ENCODE data around the gene KIF4B.
"Not testable (repeated sequence)": the region's sequence is repeated elsewhere in the genome, so short reads cannot be mapped to it uniquely, and the experiment has no call there.

The KIF4B gene

DNA sequence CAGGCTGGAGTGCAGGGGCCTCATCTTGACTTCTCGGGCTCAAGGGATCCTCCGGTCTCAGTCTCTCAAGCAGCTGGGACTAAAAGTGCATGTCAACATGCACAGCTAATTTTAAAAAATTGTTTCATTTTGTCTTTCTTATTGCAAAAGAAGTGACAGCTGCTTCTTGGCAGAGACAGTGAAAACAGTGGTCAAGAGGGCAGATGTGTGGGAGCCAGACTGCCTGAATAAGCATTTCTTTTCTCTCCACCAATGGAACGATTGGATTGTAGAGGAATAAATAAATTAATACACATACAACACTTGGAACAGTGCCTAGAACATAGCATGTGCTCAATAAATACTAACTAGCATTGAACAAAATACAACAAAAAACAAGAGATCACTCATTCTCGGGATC lies 27.4 kb upstream of the KIF4B start:
- in situ Hi-C loops (cut with HindIII; ENCODE audit: low sequenced_read_pairs), result no loop called here
- DNase-seq (ENCODE audit: low read depth, low spot score), result no peak
- no peak overlapping the region for H3K4me3 ChIP-seq (ENCODE audit: low read depth, low read length)
- TF ChIP-seq, protein P1, sequence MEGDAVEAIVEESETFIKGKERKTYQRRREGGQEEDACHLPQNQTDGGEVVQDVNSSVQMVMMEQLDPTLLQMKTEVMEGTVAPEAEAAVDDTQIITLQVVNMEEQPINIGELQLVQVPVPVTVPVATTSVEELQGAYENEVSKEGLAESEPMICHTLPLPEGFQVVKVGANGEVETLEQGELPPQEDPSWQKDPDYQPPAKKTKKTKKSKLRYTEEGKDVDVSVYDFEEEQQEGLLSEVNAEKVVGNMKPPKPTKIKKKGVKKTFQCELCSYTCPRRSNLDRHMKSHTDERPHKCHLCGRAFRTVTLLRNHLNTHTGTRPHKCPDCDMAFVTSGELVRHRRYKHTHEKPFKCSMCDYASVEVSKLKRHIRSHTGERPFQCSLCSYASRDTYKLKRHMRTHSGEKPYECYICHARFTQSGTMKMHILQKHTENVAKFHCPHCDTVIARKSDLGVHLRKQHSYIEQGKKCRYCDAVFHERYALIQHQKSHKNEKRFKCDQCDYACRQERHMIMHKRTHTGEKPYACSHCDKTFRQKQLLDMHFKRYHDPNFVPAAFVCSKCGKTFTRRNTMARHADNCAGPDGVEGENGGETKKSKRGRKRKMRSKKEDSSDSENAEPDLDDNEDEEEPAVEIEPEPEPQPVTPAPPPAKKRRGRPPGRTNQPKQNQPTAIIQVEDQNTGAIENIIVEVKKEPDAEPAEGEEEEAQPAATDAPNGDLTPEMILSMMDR (IDR thresholded peaks at IDR 0.05; ENCODE audit: low read depth, low read length), result no peak

- in situ Hi-C loops (cut with HindIII; ENCODE audit: low sequenced_read_pairs), result no loop called here
- TF ChIP-seq, protein P1 (IDR thresholded peaks at IDR 0.05; ENCODE audit: low read depth, low read length), result no peak
- H3K4me3 ChIP-seq (ENCODE audit: low read depth, low read length), result no peak overlapping the region
- DNase-seq (ENCODE audit: low read depth, low spot score), result no peak
These were observed 23.9 kb upstream of the KIF4B start for GRCh38 chr5:154989626-154990025.

- TF ChIP-seq, protein P1 (IDR thresholded peaks at IDR 0.05; ENCODE audit: low read depth, low read length), result no peak
- no peak for DNase-seq (ENCODE audit: low read depth, low spot score)
- in situ Hi-C loops (cut with HindIII; ENCODE audit: low sequenced_read_pairs), result no loop called here
- no peak overlapping the region for H3K4me3 ChIP-seq (ENCODE audit: low read depth, low read length)
These were observed 20.1 kb upstream of the KIF4B start for GRCh38 chr5:154993461-154993860.

GRCh38 chr5:154995679-154996078 lies 17.9 kb upstream of the KIF4B start:
- in situ Hi-C loops (cut with HindIII; ENCODE audit: low sequenced_read_pairs), result no loop called here
- TF ChIP-seq, protein P1 (IDR thresholded peaks at IDR 0.05; ENCODE audit: low read depth, low read length), result no peak
- DNase-seq (ENCODE audit: low read depth, low spot score), result no peak
- no peak overlapping the region for H3K4me3 ChIP-seq (ENCODE audit: low read depth, low read length)

DNA sequence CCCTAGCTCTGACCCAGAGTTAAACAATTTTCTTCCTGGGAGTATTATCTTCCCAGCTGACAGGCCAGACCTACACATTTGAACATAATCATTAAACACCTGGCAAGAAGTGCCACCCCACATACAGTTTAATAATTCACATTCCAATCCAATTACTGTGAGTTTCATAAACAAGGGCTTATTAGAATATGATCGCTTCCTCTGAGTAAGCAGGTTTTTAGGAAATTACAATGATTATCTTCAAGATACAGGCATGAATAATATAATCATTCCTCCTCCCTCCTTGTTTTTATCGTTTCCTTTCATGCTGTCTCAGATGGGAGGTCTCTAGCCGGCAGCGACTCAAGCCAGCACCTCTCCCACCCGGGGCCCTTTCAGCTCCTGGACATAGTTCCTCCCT lies 15.8 kb upstream of the KIF4B start:
- in situ Hi-C loops (cut with HindIII; ENCODE audit: low sequenced_read_pairs), result no loop called here
- TF ChIP-seq, protein P1 (IDR thresholded peaks at IDR 0.05; ENCODE audit: low read depth, low read length), result no peak
- no peak overlapping the region for H3K4me3 ChIP-seq (ENCODE audit: low read depth, low read length)
- DNase-seq (ENCODE audit: low read depth, low spot score), result no peak

- no peak for DNase-seq (ENCODE audit: low read depth, low spot score)
- TF ChIP-seq, protein P1 (IDR thresholded peaks at IDR 0.05; ENCODE audit: low read depth, low read length), result no peak
- in situ Hi-C loops (cut with HindIII; ENCODE audit: low sequenced_read_pairs), result no loop called here
- H3K4me3 ChIP-seq (ENCODE audit: low read depth, low read length), result no peak overlapping the region
These were observed 13.7 kb upstream of the KIF4B start for GRCh38 chr5:154999865-155000264.

DNA sequence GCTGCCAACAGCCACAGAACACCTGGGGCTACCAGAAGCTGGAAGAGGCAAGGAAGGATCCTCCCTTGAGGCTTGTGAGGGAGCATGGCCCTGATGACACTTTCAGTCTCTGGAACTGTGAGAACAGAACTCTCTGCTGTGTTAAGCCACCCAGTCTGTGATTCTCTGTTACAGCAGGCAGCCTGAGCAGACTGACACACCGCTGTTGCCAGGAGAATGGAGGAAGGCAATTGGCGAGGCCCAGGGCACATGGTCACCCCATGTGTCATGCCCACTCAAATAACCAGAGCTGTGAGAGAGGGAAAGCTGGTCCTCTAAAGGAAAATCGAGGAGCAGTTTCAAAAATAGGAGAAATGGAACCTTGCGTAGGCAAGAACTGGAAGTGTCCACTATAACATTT lies 12.0 kb upstream of the KIF4B start:
- TF ChIP-seq, protein P1 (IDR thresholded peaks at IDR 0.05; ENCODE audit: low read depth, low read length), result no peak
- in situ Hi-C loops (cut with HindIII; ENCODE audit: low sequenced_read_pairs), result no loop called here
- H3K4me3 ChIP-seq (ENCODE audit: low read depth, low read length), result no peak overlapping the region
- DNase-seq (ENCODE audit: low read depth, low spot score), result no peak

DNA sequence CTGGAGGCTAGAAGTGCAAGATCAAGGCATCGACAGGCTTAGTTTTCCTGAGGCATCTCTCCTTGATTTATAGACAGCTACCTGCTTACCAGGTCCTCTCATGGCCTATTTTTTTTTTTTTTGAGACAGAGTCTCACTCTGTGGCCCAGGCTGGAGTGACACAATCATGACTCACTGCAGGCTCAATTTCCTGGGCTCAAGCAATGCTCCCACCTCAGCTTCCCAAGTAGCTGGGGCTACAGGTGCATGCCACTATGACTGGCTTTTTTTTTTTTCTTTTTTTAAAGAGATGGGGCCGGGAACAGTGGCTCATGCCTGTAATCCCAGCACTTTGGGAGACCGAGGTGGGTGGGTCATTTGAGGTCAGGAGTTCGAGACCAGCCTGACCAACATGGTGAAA lies 10.8 kb upstream of the KIF4B start:
- DNase-seq (ENCODE audit: low read depth, low spot score); in situ Hi-C loops (cut with HindIII; ENCODE audit: low sequenced_read_pairs); H3K4me3 ChIP-seq (ENCODE audit: low read depth, low read length): not testable (repeated sequence)
